HepG2 (cell line): Measurements from ENCODE around the gene CCBE1.
"Not testable (repeated sequence)": the region's sequence is repeated elsewhere in the genome, so short reads cannot be mapped to it uniquely, and the experiment has no call there.

Experiments used
- CTCF ChIP-seq: sonication (generic); formaldehyde crosslinking; IDR thresholded peaks from 2 replicates; pipeline ENCODE4 v1.5.0; 2020; ENCODE audit warnings: mild to moderate bottlenecking, missing genetic modification reagents, moderate library complexity
- EZH2 ChIP-seq: conservative IDR thresholded peaks from 2 replicates; pipeline ENCODE4 v1.6.1; 2012; ENCODE audit warnings: mild to moderate bottlenecking, low read depth, low read length, moderate library complexity
- FOSL2 ChIP-seq: sonication (generic); formaldehyde crosslinking; IDR thresholded peaks from 2 replicates; pipeline ENCODE4 v1.4.0; 2020; ENCODE audit warnings: missing genetic modification reagents
- KDM1A ChIP-seq: IDR thresholded peaks from 2 replicates; pipeline ENCODE4 v1.6.1; 2016; ENCODE audit warnings: missing compliant biosample characterization
- MXI1 ChIP-seq: IDR thresholded peaks from 3 replicates; pipeline ENCODE4 v1.6.1; 2012; ENCODE audit warnings: low read depth, low read length, inconsistent platforms, borderline replicate concordance
- TOE1 ChIP-seq: sonication (generic); formaldehyde crosslinking; IDR thresholded peaks from 2 replicates; pipeline ENCODE4 v1.4.0; 2020; ENCODE audit warnings: mild to moderate bottlenecking, missing genetic modification reagents
- ZC3H4 ChIP-seq: sonication (generic); formaldehyde crosslinking; IDR thresholded peaks from 2 replicates; pipeline ENCODE4 v1.4.0; 2020; ENCODE audit warnings: missing genetic modification reagents, borderline replicate concordance
- ZFP91 ChIP-seq: sonication (generic); formaldehyde crosslinking; IDR thresholded peaks from 2 replicates; pipeline ENCODE4 v1.9.0; 2022; ENCODE audit warnings: missing genetic modification reagents, mild to moderate bottlenecking, borderline replicate concordance
- ZNF12 ChIP-seq: sonication (generic); formaldehyde crosslinking; IDR thresholded peaks from 2 replicates; pipeline ENCODE4 v1.5.0; 2020; ENCODE audit warnings: missing genetic modification reagents
- ZNF274 ChIP-seq: sonication (generic); formaldehyde crosslinking; IDR thresholded peaks from 2 replicates; pipeline ENCODE4 v1.5.1; 2020; ENCODE audit warnings: mild to moderate bottlenecking, missing genetic modification reagents
- ZNF639 ChIP-seq: conservative IDR thresholded peaks from 2 replicates; pipeline ENCODE4 v1.6.1; 2018; ENCODE audit warnings: missing genetic modification reagents
- TF ChIP-seq, protein P1 (sequence below): sonication (generic); formaldehyde crosslinking; IDR thresholded peaks from 2 replicates; pipeline ENCODE4 v1.8.1; 2023; ENCODE audit warnings: missing genetic modification reagents, inconsistent platforms, borderline replicate concordance
- TF ChIP-seq, protein P2 (sequence below): sonication (generic); formaldehyde crosslinking; IDR thresholded peaks from 2 replicates; pipeline ENCODE4 v1.5.0; 2020; ENCODE audit warnings: mild to moderate bottlenecking, missing genetic modification reagents

GRCh38 chr18:59737335-59737734 is 40.1 kb upstream of the CCBE1 start:
- TF ChIP-seq ZC3H4 (CRISPR knock-in tag); MXI1; CTCF (CRISPR knock-in tag); FOSL2; ZNF639; ZNF274 (CRISPR knock-in tag); ZFP91 (CRISPR knock-in tag); ZNF12; TOE1 (CRISPR knock-in tag); KDM1A (CRISPR knock-in tag); EZH2: not testable (repeated sequence)
- TF ChIP-seq, protein P1, sequence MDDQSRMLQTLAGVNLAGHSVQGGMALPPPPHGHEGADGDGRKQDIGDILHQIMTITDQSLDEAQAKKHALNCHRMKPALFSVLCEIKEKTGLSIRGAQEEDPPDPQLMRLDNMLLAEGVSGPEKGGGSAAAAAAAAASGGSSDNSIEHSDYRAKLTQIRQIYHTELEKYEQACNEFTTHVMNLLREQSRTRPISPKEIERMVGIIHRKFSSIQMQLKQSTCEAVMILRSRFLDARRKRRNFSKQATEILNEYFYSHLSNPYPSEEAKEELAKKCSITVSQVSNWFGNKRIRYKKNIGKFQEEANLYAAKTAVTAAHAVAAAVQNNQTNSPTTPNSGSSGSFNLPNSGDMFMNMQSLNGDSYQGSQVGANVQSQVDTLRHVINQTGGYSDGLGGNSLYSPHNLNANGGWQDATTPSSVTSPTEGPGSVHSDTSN (CRISPR knock-in tag), result not testable (repeated sequence)
- TF ChIP-seq, protein P2, sequence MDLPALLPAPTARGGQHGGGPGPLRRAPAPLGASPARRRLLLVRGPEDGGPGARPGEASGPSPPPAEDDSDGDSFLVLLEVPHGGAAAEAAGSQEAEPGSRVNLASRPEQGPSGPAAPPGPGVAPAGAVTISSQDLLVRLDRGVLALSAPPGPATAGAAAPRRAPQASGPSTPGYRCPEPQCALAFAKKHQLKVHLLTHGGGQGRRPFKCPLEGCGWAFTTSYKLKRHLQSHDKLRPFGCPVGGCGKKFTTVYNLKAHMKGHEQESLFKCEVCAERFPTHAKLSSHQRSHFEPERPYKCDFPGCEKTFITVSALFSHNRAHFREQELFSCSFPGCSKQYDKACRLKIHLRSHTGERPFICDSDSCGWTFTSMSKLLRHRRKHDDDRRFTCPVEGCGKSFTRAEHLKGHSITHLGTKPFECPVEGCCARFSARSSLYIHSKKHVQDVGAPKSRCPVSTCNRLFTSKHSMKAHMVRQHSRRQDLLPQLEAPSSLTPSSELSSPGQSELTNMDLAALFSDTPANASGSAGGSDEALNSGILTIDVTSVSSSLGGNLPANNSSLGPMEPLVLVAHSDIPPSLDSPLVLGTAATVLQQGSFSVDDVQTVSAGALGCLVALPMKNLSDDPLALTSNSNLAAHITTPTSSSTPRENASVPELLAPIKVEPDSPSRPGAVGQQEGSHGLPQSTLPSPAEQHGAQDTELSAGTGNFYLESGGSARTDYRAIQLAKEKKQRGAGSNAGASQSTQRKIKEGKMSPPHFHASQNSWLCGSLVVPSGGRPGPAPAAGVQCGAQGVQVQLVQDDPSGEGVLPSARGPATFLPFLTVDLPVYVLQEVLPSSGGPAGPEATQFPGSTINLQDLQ (CRISPR knock-in tag), result not testable (repeated sequence)
